Stimulated activated CD4-positive, alpha-beta T cell treated with anti-CD3 and anti-CD28 coated beads, Interleukin-4, amount 100 ng/mL, for 48 hours (primary cell): Measurements from ENCODE around the gene ATG101.
A peak's percentile ranks its signal among the peaks of the same experiment; 100 is the strongest.

Experiments
- DNase-seq, 2 donors: peaks; one replicate each; pipeline ENCODE4 v3.0.0-alpha.2; 2020; ENCODE audit warnings: low read depth in 2 of 2

ATG101 gene

GRCh38 chr12:52042706-52043385 is 26.9 kb upstream of the ATG101 start:
- DNase-seq: no peak

GRCh38 chr12:52043386-52044212 is 26.2 kb upstream of the ATG101 start:
- no peak for DNase-seq

- no peak for DNase-seq
Measured at GRCh38 chr12:52044292-52044983, 25.3 kb upstream of the ATG101 start.

GRCh38 chr12:52045794-52046199 is 24.0 kb upstream of the ATG101 start:
- DNase-seq: no peak

GRCh38 chr12:52046859-52047258 is 22.9 kb upstream of the ATG101 start:
- DNase-seq: no peak

GRCh38 chr12:52049286-52049685 is 20.5 kb upstream of the ATG101 start:
- no peak for DNase-seq

- DNase-seq: no peak
Measured at GRCh38 chr12:52049688-52050087, 20.1 kb upstream of the ATG101 start.

GRCh38 chr12:52050116-52050757 is 19.5 kb upstream of the ATG101 start:
- DNase-seq: no peak

- DNase-seq: peak; percentile 99
Measured at GRCh38 chr12:52050758-52051541, 18.8 kb upstream of the ATG101 start, which contains the start of gene NR4A1. Gene NR4A1 (plus strand): TSS chr12:52051442. CDS start chr12:52054329, 2,887 bp downstream.

GRCh38 chr12:52052468-52053186 is 17.2 kb upstream of the ATG101 start:
- DNase-seq: no peak

GRCh38 chr12:52053536-52054209 is 16.1 kb upstream of the ATG101 start:
- no peak for DNase-seq

GRCh38 chr12:52054231-52054832 is 15.4 kb upstream of the ATG101 start:
- no peak for DNase-seq

GRCh38 chr12:52054833-52055730 is 14.7 kb upstream of the ATG101 start:
- no peak for DNase-seq

- DNase-seq: no peak
Measured at GRCh38 chr12:52055731-52056711, 13.8 kb upstream of the ATG101 start.

- DNase-seq: no peak
Measured at GRCh38 chr12:52056801-52057637, 12.8 kb upstream of the ATG101 start.
